SK-N-SH (cell line): ENCODE data around the gene NAALADL2. TPM values are rescaled to one million over a fixed set of nuclear protein-coding genes. Genes with fewer than 3 reads are reported as not detected.

Experiments
- CTCF ChIA-PET: fragments of 300-600, 350-600 bp; formaldehyde crosslinking; extraction: SDS; loops from one replicate; lab custom pipeline; 2021; lab: Yijun Ruan, JAX
- POLR2A ChIA-PET: fragments of 350-600 bp; sonication (Branson Sonifier 250); formaldehyde crosslinking; extraction: SDS; loops from one replicate; lab custom pipeline; 2020; ENCODE audit warnings: antibody characterized with exemption, inconsistent platforms; lab: Yijun Ruan, JAX
- DNase-seq: peaks from one replicate; pipeline ENCODE4 v3.0.0; 2012
- H2AFZ ChIP-seq: fragments of 200-600 bp; sonication (generic); 2 replicates; pipeline ENCODE4 v1.8.1; 2016; ENCODE audit warnings: antibody characterized with exemption, mild to moderate bottlenecking, low read depth
- H3F3A ChIP-seq: fragments of 200-600 bp; sonication (generic); replicated peaks from 2 replicates; pipeline ENCODE3; 2016; ENCODE audit warnings: antibody characterized with exemption, mild to moderate bottlenecking; ENCODE audit not compliant: insufficient read depth
- H3K27ac ChIP-seq, 2 experiments: fragments of 200-500 bp in 1 of 2; fragments of 200-600 bp in 1 of 2; sonication (Bioruptor generic) in 1 of 2; sonication (generic), shearing (Covaris generic) in 1 of 2; 2 replicates each; pipeline versions ENCODE4 v1.5.1 to v1.6.1; 2014 to 2016; ENCODE audit warnings: low read depth in 2 of 2, inconsistent platforms in 1 of 2, low read length in 1 of 2, mild to moderate bottlenecking in 1 of 2, mixed read lengths in 1 of 2
- H3K27me3 ChIP-seq: fragments of 200-600 bp; sonication (generic), shearing (Covaris generic); 2 replicates; pipeline ENCODE4 v1.6.1; 2016; ENCODE audit warnings: mixed run types; ENCODE audit not compliant: insufficient read depth
- H3K36me3 ChIP-seq, 2 experiments: fragments of 200-500 bp in 1 of 2; fragments of 200-600 bp in 1 of 2; sonication (Bioruptor generic) in 1 of 2; sonication (generic) in 1 of 2; replicated peaks in 1 of 2; 2 replicates each; pipeline versions ENCODE3 to v1.5.1; 2014 to 2016; ENCODE audit warnings: low read length in 1 of 2, mild to moderate bottlenecking in 1 of 2; ENCODE audit not compliant: insufficient read depth in 2 of 2, control insufficient read depth in 1 of 2
- H3K4me1 ChIP-seq, 2 experiments: fragments of 200-500 bp in 1 of 2; fragments of 200-600 bp in 1 of 2; sonication (Bioruptor generic) in 1 of 2; sonication (generic), shearing (Covaris generic) in 1 of 2; 2 replicates each; pipeline versions ENCODE4 v1.5.1 to v1.6.1; 2014 to 2016; ENCODE audit warnings: low read depth in 1 of 2, low read length in 1 of 2, mixed run types in 1 of 2; ENCODE audit not compliant: insufficient read depth in 2 of 2, control insufficient read depth in 1 of 2
- H3K4me2 ChIP-seq: fragments of 200-600 bp; sonication (generic), shearing (Covaris generic); 2 replicates; pipeline ENCODE4 v1.6.1; 2017; ENCODE audit warnings: mixed run types
- H3K4me3 ChIP-seq, 2 experiments: fragments of 200-500 bp in 1 of 2; fragments of 200-600 bp in 1 of 2; sonication (Bioruptor generic) in 1 of 2; sonication (generic), shearing (Covaris generic) in 1 of 2; 2 replicates each; pipeline versions ENCODE4 v1.5.1 to v1.8.1; 2014 to 2016; ENCODE audit warnings: low read depth in 2 of 2, inconsistent platforms in 1 of 2, low read length in 1 of 2, mild to moderate bottlenecking in 1 of 2, mixed read lengths in 1 of 2, moderate library complexity in 1 of 2
- H3K79me2 ChIP-seq: fragments of 200-600 bp; sonication (generic); 2 replicates; pipeline ENCODE4 v1.8.1; 2017; ENCODE audit warnings: mild to moderate bottlenecking; ENCODE audit not compliant: insufficient read depth
- H3K9ac ChIP-seq: fragments of 200-600 bp; sonication (generic); 2 replicates; pipeline ENCODE4 v1.6.1; 2017; ENCODE audit warnings: mixed run types
- H3K9me2 ChIP-seq: fragments of 200-600 bp; sonication (generic); 2 replicates; pipeline ENCODE4 v1.6.1; 2017; ENCODE audit warnings: mixed run types
- H3K9me3 ChIP-seq: fragments of 200-600 bp; sonication (generic); 2 replicates; pipeline ENCODE4 v1.6.1; 2017; ENCODE audit warnings: mixed run types, mild to moderate bottlenecking, moderate library complexity
- H4K20me1 ChIP-seq: fragments of 200-600 bp; sonication (generic); 2 replicates; pipeline ENCODE4 v1.6.1; 2017; ENCODE audit warnings: mild to moderate bottlenecking, mixed run types; ENCODE audit not compliant: insufficient read depth
- CHD2 ChIP-seq: fragments of 150-350 bp; IDR thresholded peaks from 2 replicates; pipeline ENCODE4 v1.6.1; 2018; ENCODE audit warnings: low read length; ENCODE audit not compliant: partially characterized antibody
- EZH2phosphoT487 ChIP-seq: fragments of 200-600 bp; sonication (generic); IDR thresholded peaks from 2 replicates; pipeline ENCODE4 v1.6.1; 2017; ENCODE audit warnings: low read depth, mixed run types, mild to moderate bottlenecking, antibody characterized with exemption, moderate library complexity, borderline replicate concordance
- FOSL2 ChIP-seq: IDR thresholded peaks from 2 replicates; pipeline ENCODE4 v1.4.0; 2012; ENCODE audit warnings: low read depth, mild to moderate bottlenecking, moderate library complexity, borderline replicate concordance
- GABPA ChIP-seq: IDR thresholded peaks from 2 replicates; pipeline ENCODE4 v1.4.0; 2012; ENCODE audit warnings: low read depth, mild to moderate bottlenecking
- GATA2 ChIP-seq: sonication (generic); formaldehyde crosslinking; IDR thresholded peaks from 2 replicates; pipeline ENCODE4 v1.5.0; 2020; ENCODE audit warnings: mild to moderate bottlenecking, missing genetic modification reagents
- JUND ChIP-seq: IDR thresholded peaks from 2 replicates; pipeline ENCODE4 v1.4.0; 2012
- NRF1 ChIP-seq: IDR thresholded peaks from 2 replicates; pipeline ENCODE4 v1.6.1; 2012; ENCODE audit warnings: low read depth, mild to moderate bottlenecking, low read length
- RAD21 ChIP-seq: IDR thresholded peaks from 2 replicates; pipeline ENCODE4 v1.6.1; 2012; ENCODE audit warnings: mild to moderate bottlenecking, low read length
- RCOR1 ChIP-seq: fragments of 150-350 bp; IDR thresholded peaks from 2 replicates; pipeline ENCODE4 v1.6.1; 2017; ENCODE audit warnings: antibody characterized with exemption, low read length
- RFX5 ChIP-seq: IDR thresholded peaks from 2 replicates; pipeline ENCODE4 v1.6.1; 2012; ENCODE audit warnings: mild to moderate bottlenecking, improper control_type of control experiment, low read length
- RXRA ChIP-seq: IDR thresholded peaks from 2 replicates; pipeline ENCODE4 v1.4.0; 2012; ENCODE audit warnings: low read depth, mild to moderate bottlenecking, borderline replicate concordance
- TAF1 ChIP-seq: IDR thresholded peaks from 2 replicates; pipeline ENCODE4 v1.6.1; 2012; ENCODE audit warnings: low read depth, mild to moderate bottlenecking, low read length, moderate library complexity, borderline replicate concordance
- YY1 ChIP-seq: IDR thresholded peaks from 2 replicates; pipeline ENCODE4 v1.4.0; 2012; ENCODE audit warnings: low read depth, mild to moderate bottlenecking
- WGBS: methylation state at CpG from one replicate; pipeline ENCODE4 v1.1.6; 2017; ENCODE audit warnings: low lambda C conversion rate; 5-methylcytosine and 5-hydroxymethylcytosine counted together
- polyA plus RNA-seq, 3 experiments: library from polyadenylated mRNA; depleted of rRNA; stranded (reverse); fragments of >200 nt; gene quantifications; 2 replicates each; pipeline ENCODE4 v1.2.3, GENCODE V29; 2012
- TF ChIP-seq, protein P1 (sequence below): IDR thresholded peaks from 2 replicates; pipeline ENCODE4 v1.4.0; 2012; ENCODE audit warnings: low read depth, borderline replicate concordance
- TF ChIP-seq, protein P2 (sequence below): IDR thresholded peaks from 2 replicates; pipeline ENCODE4 v1.6.1; 2012; ENCODE audit warnings: mild to moderate bottlenecking, low read depth, low read length, moderate library complexity
- TF ChIP-seq, protein P3 (sequence below): IDR thresholded peaks from 2 replicates; pipeline ENCODE4 v1.4.0; 2012; ENCODE audit warnings: low read depth, borderline replicate concordance
- TF ChIP-seq, protein P4 (sequence below): fragments of 150-350 bp; IDR thresholded peaks from 2 replicates; pipeline ENCODE4 v1.6.1; 2017; ENCODE audit warnings: antibody characterized with exemption, low read length, low read depth, borderline replicate concordance
- TF ChIP-seq, protein P5 (sequence below): IDR thresholded peaks from 2 replicates; pipeline ENCODE4 v1.4.0; 2012; ENCODE audit warnings: low read depth

Gene NAALADL2
- polyA plus RNA-seq, 1 of the 3 experiments (the other 2 are of a cell fraction) = 1.2 TPM

DNA sequence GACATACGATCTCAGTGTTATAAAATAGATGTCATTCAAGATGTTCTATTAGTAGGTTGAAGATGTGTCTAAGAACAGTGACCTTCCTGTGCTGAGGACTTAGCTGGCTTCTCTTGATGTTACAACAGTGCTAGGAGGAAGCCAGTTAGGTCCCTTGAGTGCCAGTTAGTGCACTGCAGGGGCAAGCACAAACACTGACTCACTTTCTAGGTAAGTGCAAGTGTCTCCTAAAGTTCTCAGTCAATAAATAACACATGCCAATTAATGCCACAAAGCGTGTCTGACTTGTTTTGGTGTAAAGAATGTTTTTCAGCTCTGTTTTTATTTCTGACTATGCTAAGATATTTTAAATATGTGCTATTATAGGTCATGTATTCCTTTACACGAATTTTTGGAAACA is 211.8 kb downstream of the NAALADL2 start:
- no peaks in the 10 kb centered on the region for H3K27me3 ChIP-seq
- H3K36me3 ChIP-seq = no peaks in the 10 kb centered on the region
- H3K4me1 ChIP-seq = no peaks in the 10 kb centered on the region
- no peaks in the 10 kb centered on the region for H3K79me2 ChIP-seq
- H4K20me1 ChIP-seq = no peaks in the 10 kb centered on the region
- H3K4me2 ChIP-seq = no peak overlapping the region
- H3K9me2 ChIP-seq = no peaks in the 10 kb centered on the region
- H3F3A ChIP-seq = no peaks in the 10 kb centered on the region
- CTCF ChIA-PET = no interaction called here
- no peaks in the 10 kb centered on the region for H3K9me3 ChIP-seq
- no peak overlapping the region for H3K27ac ChIP-seq
- TF ChIP-seq, protein P1, sequence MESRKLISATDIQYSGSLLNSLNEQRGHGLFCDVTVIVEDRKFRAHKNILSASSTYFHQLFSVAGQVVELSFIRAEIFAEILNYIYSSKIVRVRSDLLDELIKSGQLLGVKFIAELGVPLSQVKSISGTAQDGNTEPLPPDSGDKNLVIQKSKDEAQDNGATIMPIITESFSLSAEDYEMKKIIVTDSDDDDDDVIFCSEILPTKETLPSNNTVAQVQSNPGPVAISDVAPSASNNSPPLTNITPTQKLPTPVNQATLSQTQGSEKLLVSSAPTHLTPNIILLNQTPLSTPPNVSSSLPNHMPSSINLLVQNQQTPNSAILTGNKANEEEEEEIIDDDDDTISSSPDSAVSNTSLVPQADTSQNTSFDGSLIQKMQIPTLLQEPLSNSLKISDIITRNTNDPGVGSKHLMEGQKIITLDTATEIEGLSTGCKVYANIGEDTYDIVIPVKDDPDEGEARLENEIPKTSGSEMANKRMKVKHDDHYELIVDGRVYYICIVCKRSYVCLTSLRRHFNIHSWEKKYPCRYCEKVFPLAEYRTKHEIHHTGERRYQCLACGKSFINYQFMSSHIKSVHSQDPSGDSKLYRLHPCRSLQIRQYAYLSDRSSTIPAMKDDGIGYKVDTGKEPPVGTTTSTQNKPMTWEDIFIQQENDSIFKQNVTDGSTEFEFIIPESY = no peak
- no peak for TF ChIP-seq GATA2 (CRISPR knock-in tag)
- TF ChIP-seq GABPA = no peak
- no peak for TF ChIP-seq CHD2
- no peak for TF ChIP-seq RXRA
- no peak for TF ChIP-seq JUND
- TF ChIP-seq, protein P2, sequence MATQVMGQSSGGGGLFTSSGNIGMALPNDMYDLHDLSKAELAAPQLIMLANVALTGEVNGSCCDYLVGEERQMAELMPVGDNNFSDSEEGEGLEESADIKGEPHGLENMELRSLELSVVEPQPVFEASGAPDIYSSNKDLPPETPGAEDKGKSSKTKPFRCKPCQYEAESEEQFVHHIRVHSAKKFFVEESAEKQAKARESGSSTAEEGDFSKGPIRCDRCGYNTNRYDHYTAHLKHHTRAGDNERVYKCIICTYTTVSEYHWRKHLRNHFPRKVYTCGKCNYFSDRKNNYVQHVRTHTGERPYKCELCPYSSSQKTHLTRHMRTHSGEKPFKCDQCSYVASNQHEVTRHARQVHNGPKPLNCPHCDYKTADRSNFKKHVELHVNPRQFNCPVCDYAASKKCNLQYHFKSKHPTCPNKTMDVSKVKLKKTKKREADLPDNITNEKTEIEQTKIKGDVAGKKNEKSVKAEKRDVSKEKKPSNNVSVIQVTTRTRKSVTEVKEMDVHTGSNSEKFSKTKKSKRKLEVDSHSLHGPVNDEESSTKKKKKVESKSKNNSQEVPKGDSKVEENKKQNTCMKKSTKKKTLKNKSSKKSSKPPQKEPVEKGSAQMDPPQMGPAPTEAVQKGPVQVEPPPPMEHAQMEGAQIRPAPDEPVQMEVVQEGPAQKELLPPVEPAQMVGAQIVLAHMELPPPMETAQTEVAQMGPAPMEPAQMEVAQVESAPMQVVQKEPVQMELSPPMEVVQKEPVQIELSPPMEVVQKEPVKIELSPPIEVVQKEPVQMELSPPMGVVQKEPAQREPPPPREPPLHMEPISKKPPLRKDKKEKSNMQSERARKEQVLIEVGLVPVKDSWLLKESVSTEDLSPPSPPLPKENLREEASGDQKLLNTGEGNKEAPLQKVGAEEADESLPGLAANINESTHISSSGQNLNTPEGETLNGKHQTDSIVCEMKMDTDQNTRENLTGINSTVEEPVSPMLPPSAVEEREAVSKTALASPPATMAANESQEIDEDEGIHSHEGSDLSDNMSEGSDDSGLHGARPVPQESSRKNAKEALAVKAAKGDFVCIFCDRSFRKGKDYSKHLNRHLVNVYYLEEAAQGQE = no peak
- no peak for TF ChIP-seq YY1
- no peak for TF ChIP-seq RAD21
- TF ChIP-seq, protein P3, sequence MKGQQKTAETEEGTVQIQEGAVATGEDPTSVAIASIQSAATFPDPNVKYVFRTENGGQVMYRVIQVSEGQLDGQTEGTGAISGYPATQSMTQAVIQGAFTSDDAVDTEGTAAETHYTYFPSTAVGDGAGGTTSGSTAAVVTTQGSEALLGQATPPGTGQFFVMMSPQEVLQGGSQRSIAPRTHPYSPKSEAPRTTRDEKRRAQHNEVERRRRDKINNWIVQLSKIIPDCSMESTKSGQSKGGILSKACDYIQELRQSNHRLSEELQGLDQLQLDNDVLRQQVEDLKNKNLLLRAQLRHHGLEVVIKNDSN = no peak
- no peak for TF ChIP-seq FOSL2
- no peak for TF ChIP-seq RCOR1
- TF ChIP-seq RFX5 = no peak
- no peak for TF ChIP-seq EZH2phosphoT487
- TF ChIP-seq, protein P4, sequence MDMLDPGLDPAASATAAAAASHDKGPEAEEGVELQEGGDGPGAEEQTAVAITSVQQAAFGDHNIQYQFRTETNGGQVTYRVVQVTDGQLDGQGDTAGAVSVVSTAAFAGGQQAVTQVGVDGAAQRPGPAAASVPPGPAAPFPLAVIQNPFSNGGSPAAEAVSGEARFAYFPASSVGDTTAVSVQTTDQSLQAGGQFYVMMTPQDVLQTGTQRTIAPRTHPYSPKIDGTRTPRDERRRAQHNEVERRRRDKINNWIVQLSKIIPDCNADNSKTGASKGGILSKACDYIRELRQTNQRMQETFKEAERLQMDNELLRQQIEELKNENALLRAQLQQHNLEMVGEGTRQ = no peak
- no peak for TF ChIP-seq NRF1
- TF ChIP-seq, protein P5, sequence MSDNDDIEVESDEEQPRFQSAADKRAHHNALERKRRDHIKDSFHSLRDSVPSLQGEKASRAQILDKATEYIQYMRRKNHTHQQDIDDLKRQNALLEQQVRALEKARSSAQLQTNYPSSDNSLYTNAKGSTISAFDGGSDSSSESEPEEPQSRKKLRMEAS = no peak
- TF ChIP-seq TAF1 = no peak
- TF ChIP-seq, all 33 proteins: peak for 0
- H3K9ac ChIP-seq = no peak overlapping the region
- no peak overlapping the region for H2AFZ ChIP-seq
- POLR2A ChIA-PET = no interaction called here
- no peak overlapping the region for H3K4me3 ChIP-seq
- 66% methylated on average over 3 of the region's 3 CpGs for WGBS
- DNase-seq = no peak
